GM21423 (cell line): Measurements from ENCODE around the gene C5orf15.
"Not testable (repeated sequence)": the region's sequence is repeated elsewhere in the genome, so short reads cannot be mapped to it uniquely, and the experiment has no call there.

ENCODE experiments used
- ATAC-seq: cut with Tn5 transposase; IDR thresholded peaks from one replicate; pipeline ENCODE4 v1.9.1; 2021; ENCODE audit warnings: mild to moderate bottlenecking, moderate library complexity; ENCODE audit not compliant: unreplicated experiment

The C5orf15 gene

DNA sequence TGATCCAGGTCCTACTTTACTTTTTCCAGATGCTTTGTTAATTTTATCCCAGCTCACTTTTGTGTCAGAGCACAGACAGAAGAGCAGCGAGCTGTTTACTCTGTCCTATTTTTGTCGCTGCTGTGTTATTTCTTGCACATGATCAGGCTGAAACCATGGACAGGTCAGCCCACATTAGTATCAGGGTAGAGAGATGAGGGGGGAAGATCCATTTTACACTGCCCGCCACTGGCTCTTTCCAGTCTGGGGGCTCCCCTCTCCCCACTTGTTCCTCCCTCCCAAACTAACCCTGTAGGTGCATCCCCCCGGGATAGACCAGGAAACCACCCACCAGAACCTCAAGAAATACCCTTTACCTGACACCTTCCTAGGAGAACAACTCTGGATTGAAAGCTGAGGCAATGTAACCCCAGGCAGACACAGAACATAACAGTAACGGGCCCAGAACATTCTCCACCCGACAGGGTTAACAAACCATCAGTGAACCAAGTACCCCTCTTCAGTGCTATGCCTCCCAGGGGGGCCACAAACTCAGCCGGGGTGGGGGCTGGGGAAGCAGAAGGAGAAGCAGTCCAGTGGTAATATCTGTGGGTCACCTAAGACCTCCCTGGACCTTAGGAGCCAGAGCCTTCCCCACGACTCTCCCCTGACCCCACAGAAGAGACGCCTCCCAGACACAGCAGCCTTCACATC lies 26.0 kb upstream of the C5orf15 start:
- ATAC-seq, result no peak

DNA sequence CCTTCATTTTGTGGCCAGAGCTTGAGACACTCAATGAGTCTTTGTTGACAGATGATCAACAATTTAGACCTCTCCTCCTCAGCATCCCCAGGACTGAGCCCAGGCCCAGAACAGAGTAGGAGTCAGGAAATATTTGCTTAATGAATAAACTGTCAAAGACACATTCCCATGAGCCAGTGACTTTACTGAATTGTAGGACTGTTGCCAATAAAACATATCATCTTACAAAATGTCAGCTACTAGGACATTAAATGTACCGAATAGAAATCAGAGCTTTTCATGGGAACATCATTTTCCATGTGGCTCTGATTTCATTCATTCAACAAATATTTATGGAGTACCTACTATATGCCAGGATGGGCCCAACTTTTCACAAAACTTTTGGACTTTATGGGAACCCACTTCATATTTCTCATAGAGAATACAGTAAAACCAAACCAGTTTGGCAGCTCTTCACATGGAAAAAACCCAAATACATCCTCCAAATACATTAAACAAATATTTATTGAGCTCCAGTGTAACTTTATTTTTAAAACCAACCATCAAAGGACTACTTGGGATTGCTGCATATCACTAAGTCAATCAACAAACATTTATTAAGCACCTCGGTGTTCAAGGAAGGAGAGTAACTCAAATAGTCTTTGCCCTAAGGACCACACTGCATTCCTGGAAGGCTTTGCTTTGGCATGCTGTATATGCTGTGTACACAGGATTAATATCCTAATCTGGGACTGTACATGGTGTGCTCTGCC lies 24.9 kb upstream of the C5orf15 start:
- no peak for ATAC-seq

DNA sequence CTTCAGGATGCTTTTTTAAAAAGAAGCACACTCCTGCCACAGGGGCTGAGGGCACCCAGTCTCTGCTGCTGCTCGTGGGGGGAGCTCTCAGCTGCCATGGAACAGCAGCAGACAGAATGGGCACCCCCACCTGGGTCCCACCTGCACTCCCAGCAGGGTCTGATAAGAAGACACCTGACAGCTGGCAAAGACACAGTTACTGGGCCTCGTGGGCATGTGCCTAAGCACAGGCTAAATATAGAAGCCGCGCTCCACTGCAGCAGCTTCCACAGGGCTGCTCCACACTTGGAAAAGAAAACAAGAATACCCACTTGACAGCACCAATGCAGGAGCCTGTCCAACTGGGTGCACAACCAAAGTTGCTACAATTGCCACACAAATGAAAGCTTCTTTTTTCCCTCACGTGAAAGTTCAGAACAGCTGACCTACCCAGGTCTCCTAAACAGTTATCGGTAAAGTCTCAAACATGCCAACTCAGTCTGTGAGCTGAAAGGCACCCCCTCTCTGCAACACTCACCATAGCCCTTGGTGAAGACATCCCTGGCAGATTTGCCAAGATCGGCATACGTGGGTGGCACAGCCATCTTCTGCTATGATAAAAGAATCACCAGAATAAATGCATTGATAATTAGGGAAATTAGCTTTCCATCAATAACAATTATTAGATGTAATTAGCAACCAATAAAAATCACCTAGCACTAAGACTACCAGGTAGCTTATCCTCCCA lies 24.2 kb upstream of the C5orf15 start:
- no peak for ATAC-seq

DNA sequence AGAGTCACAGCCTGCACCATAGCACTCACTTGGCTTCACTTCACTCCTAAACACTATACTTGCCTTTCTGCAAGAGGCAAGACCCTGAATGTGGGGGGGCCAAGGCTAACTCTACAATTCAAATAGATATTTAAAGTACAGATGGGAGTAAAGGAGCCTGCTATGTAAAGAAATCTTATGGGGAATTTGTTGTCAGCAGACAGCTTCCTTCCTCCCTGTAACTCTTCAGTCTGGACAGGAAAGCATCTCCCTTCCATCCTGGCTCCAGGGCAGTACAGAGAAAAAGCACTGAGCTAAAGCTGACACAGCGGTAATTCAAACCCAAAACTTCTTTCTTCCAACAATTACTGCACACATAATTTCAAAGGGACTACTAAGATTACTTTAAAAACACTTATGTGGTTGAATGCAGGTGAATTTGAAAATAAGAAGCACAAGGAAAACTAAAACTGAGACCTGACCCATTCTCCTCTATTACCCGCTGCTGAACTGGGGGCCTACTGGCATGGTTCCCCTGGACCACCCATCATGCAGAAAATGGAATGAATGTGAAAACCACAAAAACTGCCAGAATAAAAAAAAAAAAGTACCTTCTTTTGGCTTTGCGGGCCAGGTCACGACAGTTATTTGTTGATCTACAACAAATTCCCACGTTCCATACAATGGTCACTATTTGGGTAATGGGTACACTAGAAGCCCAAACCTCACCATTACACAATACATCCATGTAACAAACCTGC lies 22.9 kb upstream of the C5orf15 start:
- no peak for ATAC-seq

DNA sequence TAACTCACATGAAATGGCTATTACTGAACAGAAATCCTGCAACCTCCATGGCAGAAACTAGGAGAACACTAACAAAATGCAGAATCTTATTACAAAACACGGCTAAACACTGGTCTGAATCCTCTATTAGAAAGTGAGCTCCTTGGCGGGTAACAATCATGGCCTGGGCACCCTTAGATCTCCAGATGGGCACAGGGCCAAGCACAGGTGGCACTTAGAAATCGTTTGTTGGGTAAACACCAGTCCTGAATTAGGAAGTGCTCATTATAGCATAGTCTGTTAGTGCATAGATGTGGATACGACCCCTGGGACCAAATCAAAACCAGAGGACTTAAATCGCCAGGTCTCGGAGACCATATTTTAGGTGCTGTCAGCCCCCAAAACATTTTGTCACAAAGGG lies 22.0 kb upstream of the C5orf15 start:
- no peak for ATAC-seq

DNA sequence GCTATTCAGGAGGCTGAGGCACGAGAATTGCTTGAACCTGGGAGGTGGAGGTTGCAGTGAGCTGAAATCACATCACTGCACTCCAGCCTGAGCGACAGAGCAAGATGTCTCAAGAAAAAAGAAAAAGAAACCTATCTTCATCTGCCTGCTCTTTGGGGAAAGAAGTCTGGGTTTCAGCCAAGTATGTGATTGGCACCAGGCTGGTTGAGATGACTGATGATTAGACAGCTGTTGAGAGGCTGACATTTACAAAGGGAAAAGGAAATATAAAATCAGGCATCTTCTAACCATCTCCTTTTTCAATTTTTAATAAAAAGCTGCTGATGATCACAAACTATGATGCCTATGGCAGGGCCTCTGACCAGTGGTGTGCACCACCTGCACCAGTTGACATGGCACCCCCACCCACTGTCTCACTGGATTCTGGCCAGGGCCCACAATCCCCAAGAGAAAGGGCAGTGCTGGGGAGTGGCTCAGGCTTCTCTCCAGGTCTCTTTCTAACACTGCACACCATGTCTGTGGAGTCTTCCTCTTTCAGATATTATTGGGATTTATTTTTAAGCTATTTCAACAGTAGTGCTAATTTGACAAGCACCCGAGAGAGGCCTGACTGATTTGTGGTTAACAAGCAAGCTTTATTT lies 17.2 kb upstream of the C5orf15 start:
- no peak for ATAC-seq

DNA sequence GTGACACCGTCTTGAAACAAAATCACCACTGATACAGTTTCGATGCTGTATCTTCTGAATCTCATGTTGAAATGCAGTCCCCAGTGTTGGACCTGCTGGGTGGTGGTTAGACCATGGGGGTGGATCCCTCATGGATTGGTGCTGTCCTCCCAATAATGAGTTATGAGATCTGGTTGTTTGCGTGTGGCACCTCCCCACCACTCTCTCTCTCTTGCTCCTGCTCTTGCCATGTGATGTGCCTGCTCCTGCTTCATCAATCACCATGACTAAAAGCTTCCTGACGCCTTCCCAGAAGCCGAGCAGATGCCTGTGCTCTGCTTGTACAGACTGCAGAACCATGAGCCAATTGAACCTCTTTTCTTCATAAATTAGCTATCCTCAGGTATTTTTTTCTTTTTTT lies 15.2 kb upstream of the C5orf15 start:
- no peak for ATAC-seq

DNA sequence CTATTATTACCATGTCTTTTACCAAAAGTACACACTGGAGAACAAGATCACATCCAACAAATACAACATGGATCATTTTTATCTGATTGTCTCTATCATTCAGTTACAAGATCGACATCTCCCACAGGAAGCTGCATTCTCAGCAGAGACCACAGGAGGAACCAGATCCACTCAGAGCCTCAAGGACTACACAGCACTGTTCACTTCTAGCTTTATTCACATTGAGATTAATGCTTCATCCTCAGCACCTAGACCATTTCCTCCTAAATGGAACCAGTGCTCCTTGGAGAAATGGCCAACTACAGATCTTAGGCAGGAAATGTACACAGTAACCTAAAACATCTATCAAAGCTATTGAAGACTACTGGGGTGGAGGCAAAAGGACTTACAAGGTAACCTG lies 13.3 kb upstream of the C5orf15 start:
- no peak for ATAC-seq

DNA sequence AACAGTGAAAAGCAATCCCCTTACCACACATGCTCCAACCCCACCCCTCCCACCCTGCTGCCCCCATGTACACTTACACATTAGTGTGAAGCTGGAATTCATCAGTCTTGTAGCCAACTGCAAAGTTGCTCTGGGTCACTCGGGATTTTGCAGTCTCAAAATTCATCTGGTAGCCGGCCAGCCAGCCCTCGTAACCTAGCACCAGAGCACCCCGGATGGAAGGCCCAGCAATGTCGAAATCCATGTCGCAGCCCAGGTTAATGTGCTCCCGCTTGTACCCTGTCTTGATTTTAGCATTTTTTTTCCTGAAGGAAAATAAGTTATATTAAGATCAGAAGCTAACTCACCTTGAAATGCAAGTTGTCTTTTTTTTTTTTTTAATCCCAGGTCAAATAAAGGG lies 12.2 kb upstream of the C5orf15 start:
- ATAC-seq, result no peak

DNA sequence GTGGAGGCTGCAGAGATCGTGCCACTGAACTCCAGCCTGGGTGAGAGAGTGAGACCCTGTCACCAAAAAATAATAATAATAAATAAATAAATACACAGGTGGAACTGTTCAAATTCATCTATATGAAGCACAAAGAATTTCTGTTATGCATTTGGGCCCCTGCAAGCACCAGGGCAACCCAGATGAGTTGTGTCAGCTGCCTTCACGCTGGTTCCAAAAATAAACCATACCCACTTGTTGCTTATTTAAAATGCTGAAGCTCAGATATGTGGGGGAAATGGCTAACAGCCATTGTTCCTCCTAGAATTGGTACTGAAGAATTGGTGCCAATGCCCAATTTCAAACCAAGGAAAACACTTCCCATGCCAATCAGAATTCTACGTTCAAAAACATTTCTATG lies 10.5 kb upstream of the C5orf15 start:
- no peak for ATAC-seq

DNA sequence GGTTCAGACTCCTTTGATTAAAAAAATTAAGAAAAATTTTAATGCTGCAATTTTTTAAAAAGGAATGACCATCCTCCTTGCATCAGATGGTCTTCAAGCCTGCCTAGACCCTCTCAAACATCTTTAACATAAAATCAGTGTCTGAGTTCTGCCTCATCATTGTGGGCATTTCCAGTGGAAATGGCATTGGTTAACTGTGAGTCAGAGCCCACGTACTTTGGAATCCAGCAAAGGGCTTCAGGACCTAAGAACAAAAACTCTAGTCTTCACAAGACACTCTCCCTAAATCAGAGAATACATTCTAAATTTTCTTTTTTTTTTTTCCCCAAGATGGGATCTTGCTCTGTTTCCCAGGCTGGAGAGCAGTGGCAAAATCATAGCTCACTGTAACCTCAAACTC lies 9.4 kb upstream of the C5orf15 start:
- no peak for ATAC-seq

DNA sequence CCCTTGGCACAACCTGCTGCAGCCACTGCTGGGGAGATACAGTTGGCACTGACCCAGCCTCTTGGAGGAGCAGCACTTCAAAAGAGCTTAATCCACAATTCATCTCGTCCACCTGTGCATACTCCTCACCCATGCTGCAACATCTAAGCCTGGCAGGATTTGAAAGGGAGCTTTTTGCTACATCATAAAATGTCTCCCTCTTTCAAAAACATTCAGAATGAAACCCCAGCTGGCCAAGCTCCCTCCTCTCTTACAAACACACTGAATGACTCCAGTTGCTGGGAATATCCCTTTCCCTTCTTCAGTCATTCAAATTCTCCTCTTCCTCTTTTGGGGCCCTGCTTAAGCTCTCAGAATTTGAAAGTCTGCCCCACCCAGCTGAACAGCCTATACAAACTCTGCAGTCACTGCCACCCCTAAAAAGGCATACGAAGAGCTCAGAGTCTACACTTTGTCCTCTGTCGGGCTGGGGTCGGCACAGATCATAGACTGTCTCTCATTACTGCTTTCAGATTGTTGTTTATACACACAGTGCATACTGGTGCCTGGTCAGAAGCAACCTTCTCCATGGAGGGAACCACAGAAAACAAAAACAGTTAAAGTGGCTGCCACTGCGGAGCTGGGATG lies 8.8 kb upstream of the C5orf15 start:
- ATAC-seq, result peak; percentile 39

DNA sequence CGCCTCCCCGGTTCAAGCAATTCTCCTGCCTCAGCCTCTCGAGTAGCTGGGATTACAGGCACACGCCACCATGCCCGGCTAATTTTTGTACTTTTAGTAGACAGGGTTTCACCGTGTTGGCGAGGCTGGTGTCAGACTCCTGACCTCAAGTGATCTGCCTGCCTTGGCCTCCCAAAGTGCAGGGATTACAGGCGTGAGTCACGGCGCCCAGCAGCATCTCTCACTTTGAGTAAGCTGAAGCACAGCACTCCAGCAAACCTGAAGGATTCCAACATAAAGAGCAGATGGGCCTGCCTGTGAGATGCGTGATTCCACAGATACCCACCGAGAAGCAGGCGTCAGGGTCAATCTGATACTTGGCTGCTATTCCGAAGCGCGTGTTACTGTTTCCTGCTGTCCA lies 7.1 kb upstream of the C5orf15 start:
- not testable (repeated sequence) for ATAC-seq

DNA sequence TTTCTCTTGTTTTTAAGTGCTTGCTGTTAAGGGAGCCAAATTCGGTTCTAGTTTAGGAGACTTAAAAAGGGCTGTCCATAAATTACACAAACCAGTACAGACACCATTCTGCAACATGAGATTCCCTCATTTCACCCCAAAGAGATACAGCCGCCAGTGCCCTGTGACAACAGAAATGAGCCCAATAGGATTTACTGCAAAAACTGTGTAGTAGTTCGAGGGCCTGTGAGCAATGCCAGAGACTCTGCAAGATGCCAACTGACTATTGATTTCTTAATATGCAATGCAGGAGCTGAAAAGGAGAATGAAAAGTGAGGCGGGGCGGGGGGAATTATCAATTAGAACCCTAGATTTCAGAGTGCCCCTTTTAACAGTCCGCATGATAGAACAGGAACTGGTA lies 5.7 kb upstream of the C5orf15 start:
- ATAC-seq, result no peak

DNA sequence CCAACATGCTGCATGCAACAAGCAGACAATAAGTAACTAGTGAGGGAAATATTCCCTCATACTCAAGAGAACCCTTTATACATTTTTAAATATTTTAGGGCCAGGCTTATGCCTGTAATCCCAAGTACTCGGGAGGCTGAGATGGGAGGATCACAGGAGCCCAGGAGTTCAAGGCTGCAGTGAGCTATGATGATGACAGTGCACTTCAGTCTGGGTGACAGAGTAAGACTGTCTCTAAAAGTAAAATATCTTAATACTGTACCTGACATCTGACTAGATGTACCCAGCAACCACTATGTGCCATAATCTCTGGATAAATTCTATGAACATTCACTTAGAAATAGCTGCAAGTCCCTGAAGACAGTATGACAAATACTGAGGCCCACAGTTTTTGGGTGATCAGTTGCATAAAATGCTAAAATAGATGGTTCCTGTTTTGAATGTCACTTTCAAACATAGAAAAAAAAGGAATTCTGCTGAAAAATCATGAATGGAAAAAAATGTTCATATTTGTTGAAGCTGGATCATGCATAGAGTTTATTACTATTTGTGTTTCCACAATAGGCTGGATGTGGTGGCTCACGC lies 2.0 kb upstream of the C5orf15 start:
- ATAC-seq, result no peak

DNA sequence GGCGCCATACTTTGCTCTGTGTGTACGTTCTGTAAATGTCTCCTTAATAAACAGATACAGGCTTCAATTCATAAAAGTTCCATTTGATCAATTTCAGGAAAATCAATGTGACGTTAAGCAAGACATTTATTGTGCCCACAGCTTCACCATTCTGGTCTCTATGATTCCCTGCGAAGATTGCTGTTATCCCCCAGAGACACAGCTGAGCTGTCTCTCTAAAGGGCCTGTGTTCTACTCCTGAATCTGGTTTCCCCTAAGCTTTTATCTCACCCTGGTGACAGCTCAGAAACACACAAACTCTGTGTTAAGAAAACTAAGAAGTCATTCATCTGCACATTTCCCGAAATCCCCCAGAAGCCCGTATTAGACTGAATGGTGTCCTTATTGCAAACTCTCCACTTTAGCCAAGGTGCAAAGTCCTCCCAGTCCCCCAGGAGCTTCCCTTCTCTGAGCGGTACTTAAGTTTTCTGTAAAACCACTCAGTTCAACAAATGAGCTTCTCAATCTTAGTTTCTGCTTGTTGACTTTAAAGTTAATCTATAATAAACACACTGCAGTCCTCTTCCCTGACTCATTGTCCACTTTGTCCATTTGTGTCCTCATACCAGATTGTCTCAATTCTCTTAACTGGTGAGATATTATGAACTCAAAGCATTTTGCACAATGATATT lies 1.4 kb upstream of the C5orf15 start:
- no peak for ATAC-seq

DNA sequence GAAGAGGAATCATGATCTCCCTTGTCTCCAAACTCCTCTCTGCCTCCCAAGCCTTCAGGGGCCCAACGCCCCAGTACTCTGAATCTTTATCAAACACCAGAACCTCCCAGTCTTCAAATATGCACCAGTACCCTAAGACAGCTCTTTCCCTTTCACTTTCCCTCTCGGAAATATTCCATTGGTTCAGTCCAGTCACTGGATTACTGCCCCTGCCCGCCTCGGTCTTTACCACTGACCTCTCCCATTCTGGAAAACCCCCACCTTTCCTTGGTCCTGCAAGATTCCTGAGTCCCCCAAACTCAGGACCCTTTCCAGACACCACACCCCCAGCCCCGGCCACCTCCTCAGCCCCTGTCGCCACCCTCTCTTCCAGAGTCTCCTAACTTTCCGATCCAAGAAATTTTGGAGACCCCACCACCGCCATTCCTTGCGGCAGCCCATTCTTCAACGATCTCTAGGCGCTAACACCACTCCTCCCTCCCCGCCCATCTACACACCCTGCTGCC lies 674 bp downstream of the C5orf15 start:
- ATAC-seq, result peak; percentile 3

DNA sequence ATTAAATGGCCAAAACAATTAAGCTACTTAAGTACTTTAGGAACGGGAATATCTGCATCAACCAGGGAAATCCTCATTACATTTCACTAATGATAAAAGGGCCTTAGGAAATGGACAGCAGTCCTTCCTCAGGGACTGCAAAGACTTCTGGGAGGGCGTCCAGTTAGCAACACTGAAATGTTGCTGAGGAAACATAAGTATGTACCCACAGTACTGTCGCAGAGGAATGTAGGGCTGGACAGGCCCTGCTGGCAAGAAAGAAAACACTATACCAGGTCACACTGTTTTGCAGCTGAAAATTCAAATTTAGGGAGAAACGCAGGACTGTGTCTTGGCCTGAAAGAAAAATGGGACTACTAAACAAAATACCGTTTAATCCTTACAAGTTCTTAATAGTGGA lies 1.3 kb downstream of the C5orf15 start:
- no peak for ATAC-seq

DNA sequence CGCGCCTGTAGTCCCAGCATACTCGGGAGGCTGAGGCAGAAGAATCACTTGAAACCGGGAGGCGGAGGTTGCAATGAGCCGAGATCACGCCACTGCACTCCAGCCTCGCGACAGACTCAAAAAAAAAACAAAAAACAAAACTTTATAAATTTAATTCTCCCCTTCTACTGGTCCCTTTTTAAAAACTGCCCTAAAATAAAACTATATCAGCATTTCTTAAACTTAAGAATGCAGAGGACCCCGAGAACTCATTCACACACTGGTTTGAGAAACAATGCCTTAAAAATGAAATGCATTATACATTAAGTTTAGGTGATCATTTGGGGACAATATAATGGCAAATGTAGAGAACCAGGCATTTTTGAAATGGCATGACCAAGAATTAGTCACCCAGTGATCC lies 2.3 kb downstream of the C5orf15 start:
- ATAC-seq, result no peak
